Endothelial cell of umbilical vein (primary cell): ENCODE results near the gene RPTN. TPM values are rescaled to one million over a fixed set of nuclear protein-coding genes. Genes with fewer than 3 reads are reported as not detected.

Experiments
- BruUV-seq: library from RNA; stranded (reverse); fragments of 400-500 nt; replicated peaks from 2 replicates; lab custom pipeline; 2021; lab: Mats Ljungman, UMichigan
- CTCF ChIA-PET: fragments of 300-600, 350-600 bp; sonication (Branson Sonifier 250); formaldehyde crosslinking; loops from one replicate; lab custom pipeline; 2021; ENCODE audit warnings: antibody characterized with exemption, inconsistent platforms; lab: Charles Lee
- POLR2A ChIA-PET: fragments of 300-600, 350-600 bp; sonication (Branson Sonifier 250); formaldehyde crosslinking; loops from one replicate; lab custom pipeline; 2021; ENCODE audit warnings: antibody characterized with exemption, inconsistent platforms; lab: Charles Lee
- DNase-seq: peaks from one replicate; pipeline ENCODE4 v3.0.0-alpha.2; 2011; ENCODE audit warnings: low read depth, low spot score
- FAIRE-seq: peaks from 2 replicates; lab custom pipeline; 2011; peaks lifted over from hg19 to GRCh38; lab: Jason Lieb, UNC
- H2AFZ ChIP-seq: 2 replicates; pipeline ENCODE4 v1.6.0; 2012; ENCODE audit warnings: low read depth, low read length, control low read depth, inconsistent platforms
- H3K27ac ChIP-seq: 2 replicates; pipeline ENCODE4 v1.5.1; 2011; ENCODE audit warnings: low read depth, mild to moderate bottlenecking, control low read depth, low read length, moderate library complexity; ENCODE audit not compliant: insufficient read depth
- H3K27me3 ChIP-seq, 2 experiments: 2 replicates each; pipeline versions ENCODE4 v1.6.0 to v1.6.1; 2011; ENCODE audit warnings: low read length in 2 of 2, mixed read lengths in 1 of 2; ENCODE audit not compliant: control insufficient read depth in 2 of 2, insufficient read depth in 2 of 2
- H3K36me3 ChIP-seq, 2 experiments: 2 replicates in 1 of 2; 3 replicates in 1 of 2; pipeline ENCODE4 v1.5.1; 2011; ENCODE audit warnings: low read length in 2 of 2, mild to moderate bottlenecking in 1 of 2, moderate library complexity in 1 of 2; ENCODE audit not compliant: control insufficient read depth in 2 of 2, insufficient read depth in 2 of 2; ENCODE audit errors: extremely low read depth in 1 of 2
- H3K4me1 ChIP-seq: 3 replicates; pipeline ENCODE4 v1.5.1; 2011; ENCODE audit warnings: mild to moderate bottlenecking, low read length; ENCODE audit not compliant: control insufficient read depth, insufficient read depth; ENCODE audit errors: extremely low read depth
- H3K4me2 ChIP-seq: 2 replicates; pipeline ENCODE4 v1.6.1; 2011; ENCODE audit warnings: low read length, control low read depth, mixed read lengths; ENCODE audit not compliant: insufficient read depth
- H3K4me3 ChIP-seq, 3 experiments: fragments of 200-600 bp in 1 of 3; sonication (generic), shearing (Covaris generic) in 1 of 3; replicated peaks in 1 of 3; 2 replicates each; pipeline ENCODE4 v1.5.1; 2011 to 2016; ENCODE audit warnings: control low read depth in 3 of 3, low read length in 3 of 3, mild to moderate bottlenecking in 2 of 3, inconsistent platforms in 1 of 3, low read depth in 1 of 3, moderate library complexity in 1 of 3; ENCODE audit not compliant: insufficient read depth in 1 of 3
- H3K79me2 ChIP-seq: 2 replicates; pipeline ENCODE4 v1.6.0; 2012; ENCODE audit warnings: low read length, inconsistent platforms; ENCODE audit not compliant: control insufficient read depth, insufficient read depth
- H3K9ac ChIP-seq: replicated peaks from 2 replicates; pipeline ENCODE3; 2011; ENCODE audit warnings: low read length, control low read depth; ENCODE audit not compliant: insufficient read depth; ENCODE audit errors: extremely low read depth
- H3K9me1 ChIP-seq: replicated peaks from 3 replicates; pipeline ENCODE4 v1.6.0; 2011; ENCODE audit warnings: mild to moderate bottlenecking, low read length; ENCODE audit not compliant: control insufficient read depth, insufficient read depth; ENCODE audit errors: extremely low read depth
- H3K9me3 ChIP-seq: replicated peaks from 2 replicates; pipeline ENCODE4 v1.5.1; 2012; ENCODE audit warnings: low read length, inconsistent platforms; ENCODE audit not compliant: control insufficient read depth, insufficient read depth
- H4K20me1 ChIP-seq: replicated peaks from 2 replicates; pipeline ENCODE3; 2011; ENCODE audit warnings: mild to moderate bottlenecking, low read length; ENCODE audit not compliant: control insufficient read depth, insufficient read depth; ENCODE audit errors: extremely low read depth
- EZH2 ChIP-seq: IDR thresholded peaks from 2 replicates; pipeline ENCODE4 v1.6.1; 2012; ENCODE audit warnings: borderline replicate concordance, low read depth, mild to moderate bottlenecking, moderate library complexity, low read length, inconsistent platforms; ENCODE audit not compliant: severe bottlenecking
- FOS ChIP-seq: IDR thresholded peaks from 2 replicates; pipeline ENCODE4 v1.6.1; 2011; ENCODE audit warnings: mild to moderate bottlenecking, low read length, moderate library complexity, borderline replicate concordance; ENCODE audit not compliant: insufficient read depth
- GATA2 ChIP-seq: IDR thresholded peaks from 2 replicates; pipeline ENCODE4 v1.7.0; 2011; ENCODE audit warnings: low read depth, mild to moderate bottlenecking, moderate library complexity, mixed read lengths, low read length; ENCODE audit not compliant: insufficient read length, insufficient read depth
- JUN ChIP-seq: IDR thresholded peaks from 2 replicates; pipeline ENCODE4 v1.6.1; 2011; ENCODE audit warnings: borderline replicate concordance, low read depth; ENCODE audit not compliant: insufficient read length, insufficient read depth
- MYC ChIP-seq: IDR thresholded peaks from one replicate; pipeline ENCODE4 v1.6.1; 2011; ENCODE audit warnings: mild to moderate bottlenecking, low read depth, low read length
- POLR2A ChIP-seq: IDR thresholded peaks from 2 replicates; pipeline ENCODE4 v1.6.1; 2012; ENCODE audit warnings: low read depth, mild to moderate bottlenecking, control low read depth, low read length
- dilution Hi-C: fragments of 300-500 bp; cut with MboI; formaldehyde crosslinking; loops from one replicate; pipeline ENCODE4 v1.15.0; 2019; ENCODE audit warnings: low sequenced_read_pairs; ENCODE audit not compliant: extremely low pct_ligation_motif_present
- intact Hi-C: fragments of 100-400 bp; cut with micrococcal nuclease; formaldehyde crosslinking; loops from one replicate; pipeline ENCODE4 v1.10.0; 2022
- polyA plus RNA-seq, 4 experiments: library from polyadenylated mRNA; depleted of rRNA in 3 of 4; stranded (reverse) in 3 of 4; unstranded in 1 of 4; fragments of >200 nt; gene quantifications; 2 replicates each; pipeline versions ENCODE4 v1.2.1 to v1.2.3, GENCODE V29; 2011 to 2012; ENCODE audit warnings: missing spikeins in 1 of 4
- total RNA-seq: library from RNA; stranded (reverse); gene quantifications from 2 replicates; pipeline ENCODE4 v1.2.3, GENCODE V29; 2021
- TF ChIP-seq, protein P1 (sequence below): IDR thresholded peaks from 2 replicates; pipeline ENCODE4 v1.6.1; 2011; ENCODE audit not compliant: insufficient read depth, insufficient read length
- TF ChIP-seq, protein P2 (sequence below), 2 donors: IDR thresholded peaks; 1 replicate in 1 of 2; 2 replicates in 1 of 2; pipeline ENCODE4 v1.5.1; 2011; ENCODE audit warnings: low read length in 2 of 2, mild to moderate bottlenecking in 2 of 2, moderate library complexity in 2 of 2, control low read depth in 1 of 2, inconsistent platforms in 1 of 2, low read depth in 1 of 2; ENCODE audit not compliant: insufficient read depth in 1 of 2; ENCODE audit errors: extremely low read depth in 1 of 2

Gene RPTN
- total and polyA plus RNA-seq, 2 donors (not counting 3 experiments of a cell fraction or from before 2014, with no cell fraction given), result not detected

DNA sequence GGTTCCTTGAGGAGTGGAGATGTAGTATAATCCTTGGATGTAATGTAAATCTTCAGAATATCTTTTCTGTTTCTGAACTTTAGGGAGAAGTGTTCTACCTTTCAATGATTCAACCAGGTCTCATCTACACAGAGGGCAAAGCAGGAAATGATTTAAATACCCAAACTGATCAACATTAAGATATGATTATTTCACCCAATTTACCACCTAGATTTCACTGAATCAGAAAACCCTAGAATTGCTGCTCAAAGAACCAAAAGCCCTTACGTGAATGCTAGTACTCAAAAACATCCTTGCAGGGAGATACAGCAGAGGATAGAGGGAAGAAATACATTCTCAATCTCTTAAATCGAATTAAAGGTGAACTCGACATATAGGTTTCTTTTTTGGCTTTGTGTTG, 5.0 kb downstream of the RPTN start:
- TF ChIP-seq MYC (no peak), JUN (no peak), EZH2 (no peak), GATA2 (no peak), FOS (no peak), POLR2A (no peak)
- TF ChIP-seq, protein P1, sequence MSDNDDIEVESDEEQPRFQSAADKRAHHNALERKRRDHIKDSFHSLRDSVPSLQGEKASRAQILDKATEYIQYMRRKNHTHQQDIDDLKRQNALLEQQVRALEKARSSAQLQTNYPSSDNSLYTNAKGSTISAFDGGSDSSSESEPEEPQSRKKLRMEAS, result no peak
- TF ChIP-seq, protein P2, sequence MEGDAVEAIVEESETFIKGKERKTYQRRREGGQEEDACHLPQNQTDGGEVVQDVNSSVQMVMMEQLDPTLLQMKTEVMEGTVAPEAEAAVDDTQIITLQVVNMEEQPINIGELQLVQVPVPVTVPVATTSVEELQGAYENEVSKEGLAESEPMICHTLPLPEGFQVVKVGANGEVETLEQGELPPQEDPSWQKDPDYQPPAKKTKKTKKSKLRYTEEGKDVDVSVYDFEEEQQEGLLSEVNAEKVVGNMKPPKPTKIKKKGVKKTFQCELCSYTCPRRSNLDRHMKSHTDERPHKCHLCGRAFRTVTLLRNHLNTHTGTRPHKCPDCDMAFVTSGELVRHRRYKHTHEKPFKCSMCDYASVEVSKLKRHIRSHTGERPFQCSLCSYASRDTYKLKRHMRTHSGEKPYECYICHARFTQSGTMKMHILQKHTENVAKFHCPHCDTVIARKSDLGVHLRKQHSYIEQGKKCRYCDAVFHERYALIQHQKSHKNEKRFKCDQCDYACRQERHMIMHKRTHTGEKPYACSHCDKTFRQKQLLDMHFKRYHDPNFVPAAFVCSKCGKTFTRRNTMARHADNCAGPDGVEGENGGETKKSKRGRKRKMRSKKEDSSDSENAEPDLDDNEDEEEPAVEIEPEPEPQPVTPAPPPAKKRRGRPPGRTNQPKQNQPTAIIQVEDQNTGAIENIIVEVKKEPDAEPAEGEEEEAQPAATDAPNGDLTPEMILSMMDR (IDR thresholded peaks at IDR 0.05; ENCODE audit: extremely low read depth in 1 of 2, insufficient read depth in 1 of 2, low read depth in 1 of 2, low read length in 2 of 2), result no peak
- no peaks in the 10 kb centered on the region for H3K27me3 ChIP-seq
- H3K4me1 ChIP-seq, result no peaks in the 10 kb centered on the region
- H3K9me1 ChIP-seq, result no peaks in the 10 kb centered on the region
- intact Hi-C loops, result no loop called here
- no peak overlapping the region for H3K4me2 ChIP-seq
- no peak overlapping the region for H3K9ac ChIP-seq
- H4K20me1 ChIP-seq, result no peaks in the 10 kb centered on the region
- FAIRE-seq, result no peak
- H3K79me2 ChIP-seq, result no peaks in the 10 kb centered on the region
- H3K36me3 ChIP-seq, result no peaks in the 10 kb centered on the region
- no peaks in the 10 kb centered on the region for H3K9me3 ChIP-seq
- ChIA-PET CTCF (no interaction called here), POLR2A (no interaction called here)
- no peak overlapping the region for H3K27ac ChIP-seq
- no peak overlapping the region for H3K4me3 ChIP-seq
- no peak for DNase-seq
- H2AFZ ChIP-seq, result no peak overlapping the region
- BruUV-seq, result no TSS peak
- dilution Hi-C loops, result no loop called here
